Esophagus squamous epithelium (tissue), 4 donors: ENCODE results near the gene AGTRAP.

Experiments
- CTCF ChIP-seq, 6 experiments: fragments of 450-650 bp in 4 of 6; fragments of 200-600 bp in 2 of 6; sonication (generic) in 2 of 6; IDR thresholded peaks; one replicate each; pipeline ENCODE4 v1.5.1; 2016 to 2019; ENCODE audit warnings: antibody characterized with exemption in 6 of 6, mild to moderate bottlenecking in 4 of 6, moderate library complexity in 4 of 6
- POLR2A ChIP-seq, 4 donors: fragments of 450-650 bp; IDR thresholded peaks; one replicate each; pipeline ENCODE4 v1.6.1; 2017; ENCODE audit warnings: antibody characterized with exemption in 4 of 4, mild to moderate bottlenecking in 4 of 4, moderate library complexity in 3 of 4

DNA sequence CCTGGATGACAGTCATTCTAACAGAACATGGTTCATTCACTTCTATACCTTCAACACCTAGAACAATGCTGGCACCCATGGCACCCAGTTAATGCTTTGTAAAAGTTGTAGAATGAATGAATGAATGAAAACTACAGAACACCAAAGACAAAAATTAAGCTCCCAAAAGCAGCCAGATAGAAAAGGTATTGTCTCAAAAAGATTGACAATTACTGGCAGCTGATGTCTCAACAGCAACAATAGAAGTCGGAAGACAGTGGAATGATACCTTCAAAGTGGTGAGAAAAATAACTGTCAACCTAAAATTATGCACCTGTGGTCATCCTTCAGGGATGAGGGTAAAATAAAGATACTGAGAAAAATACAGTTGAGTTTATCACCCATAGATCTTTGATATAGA lies 21.1 kb downstream of the AGTRAP start:
- TF ChIP-seq POLR2A (IDR thresholded peaks at IDR 0.05) (no peak), CTCF (IDR thresholded peaks at IDR 0.05) (no peak)
